ENCODE measurements around the gene PERCC1.

PERCC1 gene

DNA sequence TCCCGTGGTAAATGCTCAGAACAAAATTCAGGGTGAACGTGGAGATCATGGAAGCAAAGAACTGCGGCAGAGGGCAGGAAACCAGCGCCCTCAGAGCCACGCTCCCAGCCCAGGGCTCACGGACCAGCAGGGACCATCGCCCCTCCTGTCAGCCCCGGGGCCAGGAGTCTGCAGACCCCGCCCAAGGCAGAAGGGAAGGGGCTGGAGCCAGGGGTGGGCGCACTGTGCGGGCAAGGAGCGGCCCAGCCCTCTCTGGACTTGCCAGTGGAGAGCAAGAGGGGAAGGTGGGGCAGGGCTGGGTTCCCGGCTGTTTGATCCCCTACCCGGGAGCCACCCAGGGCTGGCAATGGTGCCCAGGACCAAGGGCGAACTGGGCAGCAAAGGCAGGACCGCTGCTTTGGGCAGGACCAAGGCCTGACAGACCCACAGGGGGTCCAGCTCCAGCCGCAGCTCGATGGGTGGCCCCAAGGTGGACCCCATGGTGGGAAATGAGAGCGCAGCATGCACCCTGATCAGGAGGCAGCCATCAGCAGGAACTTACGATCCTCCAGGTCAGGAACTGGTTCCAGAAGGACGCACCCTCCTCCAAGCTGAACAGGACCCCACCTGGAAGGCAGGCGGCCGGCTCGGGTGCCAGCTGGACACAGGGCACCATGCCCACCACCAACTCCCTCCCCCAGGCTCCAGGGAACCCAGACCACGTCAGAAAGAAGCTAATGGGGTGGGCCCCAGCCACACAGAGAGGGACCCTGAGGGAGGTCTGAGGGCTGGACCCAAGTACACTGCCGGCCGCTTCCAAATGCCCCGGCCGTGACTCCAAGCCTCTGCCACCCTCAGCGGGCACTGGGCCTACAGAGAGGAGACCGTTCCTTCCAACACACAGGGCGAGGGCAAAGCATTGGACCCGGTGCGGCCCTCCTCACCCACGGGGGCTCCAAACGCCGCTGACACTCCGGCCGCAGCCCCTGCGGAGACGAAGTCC, 24.6 kb downstream of the PERCC1 start:
- H3K27me3 Mint-ChIP-seq, result no peaks in the 10 kb centered on the region
- DNase-seq, result no peak
- H3K27ac Mint-ChIP-seq, result no peak overlapping the region
- H3K4me1 Mint-ChIP-seq (ENCODE audit: low read depth in 2 of 2), result peaks cover 0 to 3% of the 10 kb centered on the region in 2 donors
- no peak for ATAC-seq (replicated peaks)
- H3K4me3 Mint-ChIP-seq, result no peak overlapping the region
- peaks cover 33% of the 10 kb centered on the region for H3K36me3 Mint-ChIP-seq (ENCODE audit: insufficient read depth)
- H3K9me3 Mint-ChIP-seq, result no peaks in the 10 kb centered on the region

DNA sequence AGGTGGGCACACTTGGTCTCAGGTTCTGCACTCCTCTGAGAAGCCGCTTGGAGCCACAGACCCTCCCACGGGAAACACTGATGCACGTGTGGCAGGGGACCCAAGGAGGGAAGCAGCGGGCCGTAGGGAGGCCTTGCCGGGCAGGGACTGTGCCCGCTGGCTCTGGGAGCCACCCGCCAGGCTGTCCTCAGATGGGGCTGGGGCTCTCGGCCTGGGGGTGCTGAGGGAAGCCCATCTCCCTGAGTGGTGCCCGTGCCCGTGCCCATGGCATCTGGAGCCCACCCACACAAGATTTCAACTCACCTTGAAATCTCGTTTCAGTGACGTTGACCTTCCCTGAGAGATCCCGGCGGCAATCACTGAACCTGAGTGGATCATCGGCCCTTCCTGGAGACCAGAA, 26.1 kb downstream of the PERCC1 start:
- Mint-ChIP-seq H3K4me1 (ENCODE audit: low read depth in 2 of 2) (no peaks in the 10 kb centered on the region), H3K36me3 (ENCODE audit: insufficient read depth) (peaks cover 30% of the 10 kb centered on the region), H3K27ac (no peak overlapping the region), H3K27me3 (no peaks in the 10 kb centered on the region), H3K4me3 (no peak overlapping the region), H3K9me3 (no peaks in the 10 kb centered on the region)
- ATAC-seq (replicated peaks), result no peak
- no peak for DNase-seq

DNA sequence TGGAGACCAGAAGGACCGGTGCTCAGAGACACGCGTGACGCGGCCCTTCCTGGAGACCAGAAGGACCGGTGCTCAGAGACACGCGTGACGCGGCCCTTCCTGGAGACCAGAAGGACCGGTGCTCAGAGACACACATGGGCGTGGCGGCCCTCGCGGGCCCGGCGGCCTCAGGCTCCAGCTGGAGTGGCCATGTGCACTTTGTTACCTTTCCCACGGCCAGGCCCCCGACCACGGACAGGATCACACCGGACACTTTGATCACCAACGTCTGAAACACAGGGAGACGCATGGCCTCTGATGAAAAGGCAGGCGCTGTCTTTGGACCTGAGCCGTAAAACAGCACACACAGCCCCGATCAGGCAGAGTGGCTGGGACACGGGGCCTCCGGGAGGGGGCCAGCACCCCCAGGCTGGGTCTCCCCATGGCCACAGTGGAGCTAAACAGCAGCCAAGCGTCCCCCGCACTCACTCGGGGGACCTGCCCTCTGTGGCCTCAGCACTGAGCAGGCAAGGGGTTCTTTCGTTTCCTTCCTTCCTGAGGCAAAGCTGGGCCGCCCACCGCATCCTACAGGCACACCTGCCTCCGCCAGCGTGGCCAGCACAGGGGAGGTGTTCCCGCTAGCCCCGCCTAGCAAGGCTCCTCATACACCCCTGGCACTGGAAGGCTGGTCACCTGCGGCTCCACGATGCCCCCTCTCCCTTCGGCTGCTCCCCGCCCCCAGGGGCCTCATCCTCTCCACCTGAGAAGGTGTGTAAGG, 26.8 kb downstream of the PERCC1 start:
- H3K4me3 Mint-ChIP-seq, result no peak overlapping the region
- no peak overlapping the region for H3K27ac Mint-ChIP-seq
- H3K36me3 Mint-ChIP-seq (ENCODE audit: insufficient read depth), result peaks cover 28% of the 10 kb centered on the region
- H3K9me3 Mint-ChIP-seq, result no peaks in the 10 kb centered on the region
- no peak for ATAC-seq (replicated peaks)
- no peaks in the 10 kb centered on the region for H3K4me1 Mint-ChIP-seq (ENCODE audit: low read depth in 2 of 2)
- H3K27me3 Mint-ChIP-seq, result no peaks in the 10 kb centered on the region
- no peak for DNase-seq

DNA sequence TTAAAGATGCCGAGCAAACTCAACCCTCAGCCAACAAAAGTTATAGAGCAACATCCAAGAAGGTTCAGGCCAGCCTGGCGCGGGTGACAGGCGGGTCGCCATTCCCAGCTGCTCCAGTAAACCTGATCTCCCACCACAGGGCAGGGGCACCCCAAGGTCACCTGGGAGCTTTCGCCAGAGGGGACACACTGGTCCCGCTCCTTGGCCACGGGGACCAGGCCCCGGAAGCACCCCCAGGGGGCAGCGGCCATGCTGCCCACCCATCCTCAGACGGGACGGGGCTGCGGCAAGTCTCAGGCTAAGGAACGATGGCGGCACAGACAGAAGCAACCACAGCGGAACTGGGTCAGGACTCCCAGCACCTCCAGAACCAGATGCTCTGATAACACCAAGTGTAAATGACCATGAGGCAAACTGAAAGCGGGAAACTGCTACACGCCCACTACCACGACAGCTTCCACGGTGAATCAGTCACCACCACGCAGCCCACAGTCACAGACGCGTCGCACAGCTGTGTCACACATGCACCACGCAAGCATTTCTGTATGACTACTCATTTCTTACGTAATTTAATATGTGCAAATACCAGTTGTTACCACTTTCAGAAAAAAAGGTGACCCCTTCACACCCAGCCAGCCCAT, 27.6 kb downstream of the PERCC1 start:
- Mint-ChIP-seq H3K9me3 (no peaks in the 10 kb centered on the region), H3K36me3 (ENCODE audit: insufficient read depth) (peaks cover 26% of the 10 kb centered on the region), H3K27me3 (no peaks in the 10 kb centered on the region), H3K27ac (peak overlapping the region in 1 of 2 donors; percentile 80), H3K4me1 (ENCODE audit: low read depth in 2 of 2) (no peaks in the 10 kb centered on the region), H3K4me3 (no peak overlapping the region)
- ATAC-seq (replicated peaks) (peak; percentile 44), DNase-seq (no peak)

DNA sequence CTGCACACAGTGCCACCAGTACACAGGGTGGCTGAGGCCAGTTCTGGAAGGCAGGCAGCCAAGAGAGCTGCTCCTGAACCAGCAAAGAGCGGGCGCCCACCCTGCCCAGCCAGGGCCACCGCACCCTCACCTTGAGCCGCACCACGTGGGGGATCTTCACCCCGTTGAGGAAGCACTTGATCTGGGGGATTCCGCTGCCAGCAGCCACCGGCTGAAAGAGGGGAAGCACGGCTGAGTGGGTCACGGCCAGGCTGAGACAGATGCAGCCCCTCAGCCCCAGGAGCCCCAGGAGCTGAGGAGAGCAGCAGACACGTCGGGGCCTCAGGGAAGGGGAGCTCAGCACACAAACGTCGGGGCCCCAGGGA, 28.1 kb downstream of the PERCC1 start:
- Mint-ChIP-seq H3K9me3 (no peaks in the 10 kb centered on the region), H3K4me3 (no peak overlapping the region), H3K27me3 (no peaks in the 10 kb centered on the region), H3K36me3 (ENCODE audit: insufficient read depth) (peaks cover 31% of the 10 kb centered on the region), H3K4me1 (ENCODE audit: low read depth in 2 of 2) (no peaks in the 10 kb centered on the region), H3K27ac (peak overlapping the region; percentile 77 to 80)
- DNase-seq (no peak), ATAC-seq (replicated peaks) (peak; percentile 54)

DNA sequence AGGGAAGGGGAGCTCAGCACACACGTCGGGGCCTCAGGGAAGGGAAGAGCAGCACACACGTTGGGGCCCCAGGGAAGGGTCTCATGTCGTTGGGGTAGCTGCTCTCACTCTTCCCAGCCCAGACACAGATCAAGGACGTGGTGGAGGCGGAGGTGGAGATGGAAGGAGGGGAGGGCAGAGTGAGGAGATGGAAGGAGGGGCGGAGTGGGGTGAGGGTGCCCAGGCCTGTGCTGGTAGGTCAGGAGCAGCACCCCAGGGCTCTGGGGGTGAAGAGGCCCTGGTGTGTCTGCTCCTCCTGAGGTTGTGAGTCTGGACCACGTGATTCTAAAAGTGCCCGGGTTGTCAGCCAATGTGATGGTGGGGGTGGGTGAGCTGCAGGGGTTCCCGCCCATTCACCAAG, 29.1 kb downstream of the PERCC1 start:
- no peak for DNase-seq
- ATAC-seq (replicated peaks), result no peak
- no peak overlapping the region for H3K27ac Mint-ChIP-seq
- H3K36me3 Mint-ChIP-seq (ENCODE audit: insufficient read depth), result peaks cover 32% of the 10 kb centered on the region
- H3K4me3 Mint-ChIP-seq, result no peak overlapping the region
- no peaks in the 10 kb centered on the region for H3K4me1 Mint-ChIP-seq (ENCODE audit: low read depth in 2 of 2)
- H3K27me3 Mint-ChIP-seq, result no peaks in the 10 kb centered on the region
- no peaks in the 10 kb centered on the region for H3K9me3 Mint-ChIP-seq

DNA sequence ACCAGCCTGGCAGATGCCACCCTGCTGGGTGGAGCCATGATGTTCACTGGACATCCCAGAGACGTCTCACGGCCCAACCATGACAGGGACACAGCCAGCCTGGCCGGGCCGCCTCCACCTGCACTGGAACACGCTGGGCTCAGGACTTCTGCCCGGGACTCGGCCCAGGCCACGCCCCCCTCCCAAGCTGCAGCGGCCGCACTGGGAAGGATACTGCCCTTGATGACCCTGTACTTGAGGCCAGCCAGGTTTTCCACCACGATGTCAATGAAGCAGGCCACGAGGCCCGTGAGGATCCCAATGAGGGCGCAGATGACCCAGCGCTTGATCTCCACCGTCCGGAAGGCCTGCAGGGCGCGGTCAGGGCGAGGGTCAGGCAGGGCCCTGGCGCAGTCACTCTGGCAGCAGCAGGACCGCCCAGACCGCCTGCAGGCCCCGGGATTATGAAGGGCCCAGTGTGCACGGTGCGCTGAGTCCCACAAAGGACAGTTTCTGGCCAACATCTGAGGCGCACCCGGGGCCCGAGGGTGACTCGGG, 29.8 kb downstream of the PERCC1 start:
- Mint-ChIP-seq H3K27me3 (no peaks in the 10 kb centered on the region), H3K27ac (no peak overlapping the region), H3K4me3 (no peak overlapping the region), H3K36me3 (ENCODE audit: insufficient read depth) (peaks cover 32% of the 10 kb centered on the region), H3K9me3 (no peaks in the 10 kb centered on the region), H3K4me1 (ENCODE audit: low read depth in 2 of 2) (peaks cover 0 to 1% of the 10 kb centered on the region in 2 donors)
- no peak for ATAC-seq (replicated peaks)
- no peak for DNase-seq

DNA sequence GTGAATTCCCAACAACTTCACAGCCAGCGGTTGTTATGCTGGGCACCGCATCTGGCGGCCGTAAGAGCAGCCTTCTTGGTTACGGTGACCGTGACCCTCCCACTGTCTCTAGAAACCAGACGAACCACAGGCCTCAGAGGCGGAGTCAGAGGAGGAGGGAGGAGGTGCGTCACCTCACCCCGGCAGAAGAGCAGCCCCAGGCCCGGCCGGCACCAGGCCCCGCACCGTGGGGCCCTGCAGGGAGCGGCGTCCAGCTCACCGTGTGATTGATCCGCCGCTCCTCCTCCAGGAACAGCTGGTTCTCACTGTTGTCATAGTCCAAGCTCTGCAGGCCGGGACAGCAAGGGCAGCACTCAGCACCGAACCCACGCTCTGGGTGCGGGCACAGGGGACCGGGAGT, 30.3 kb downstream of the PERCC1 start:
- H3K4me3 Mint-ChIP-seq, result no peak overlapping the region
- H3K36me3 Mint-ChIP-seq (ENCODE audit: insufficient read depth), result peaks cover 32% of the 10 kb centered on the region
- H3K27me3 Mint-ChIP-seq, result no peaks in the 10 kb centered on the region
- H3K9me3 Mint-ChIP-seq, result no peaks in the 10 kb centered on the region
- peaks cover 0 to 1% of the 10 kb centered on the region in 2 donors for H3K4me1 Mint-ChIP-seq (ENCODE audit: low read depth in 2 of 2)
- DNase-seq, result no peak
- ATAC-seq (replicated peaks), result no peak
- no peak overlapping the region for H3K27ac Mint-ChIP-seq

DNA sequence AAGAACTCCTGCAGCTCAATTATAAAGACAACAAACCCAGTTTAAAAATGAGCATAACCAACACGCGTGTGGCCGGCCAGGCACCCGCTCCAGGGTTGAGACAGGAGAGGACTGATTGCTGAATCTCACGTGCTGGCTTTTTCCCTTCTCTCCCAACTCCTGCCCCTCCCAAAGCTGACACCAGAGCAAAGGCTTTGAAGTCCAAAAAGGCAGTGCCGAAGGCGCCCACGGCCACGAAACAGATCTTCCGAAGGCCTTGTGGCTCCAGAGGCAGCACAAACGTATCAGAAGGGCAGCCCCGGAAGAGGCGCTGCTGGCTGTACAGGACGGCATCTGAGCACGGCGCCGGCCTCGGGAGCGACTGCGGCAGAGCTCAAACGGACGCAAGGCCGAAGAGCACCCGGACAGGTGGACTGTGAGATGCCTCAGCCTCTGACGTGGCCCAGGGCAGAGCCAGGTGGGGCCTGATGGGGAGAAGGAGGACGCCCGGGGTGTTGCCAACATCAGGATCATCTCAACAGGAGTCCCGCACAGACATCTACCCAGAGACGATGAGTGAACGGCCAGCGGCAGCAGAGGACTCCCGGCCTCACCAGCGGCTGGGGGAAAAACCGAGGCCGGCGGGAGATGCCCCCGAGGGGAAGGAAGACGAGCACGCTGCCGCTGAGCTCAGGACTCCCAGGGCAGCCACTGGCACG, 33.5 kb downstream of the PERCC1 start:
- Mint-ChIP-seq H3K27me3 (no peaks in the 10 kb centered on the region), H3K9me3 (no peaks in the 10 kb centered on the region), H3K4me1 (ENCODE audit: low read depth in 2 of 2) (peaks cover 0 to 10% of the 10 kb centered on the region in 2 donors), H3K36me3 (ENCODE audit: insufficient read depth) (peaks cover 25% of the 10 kb centered on the region), H3K4me3 (no peak overlapping the region), H3K27ac (no peak overlapping the region)
- ATAC-seq (replicated peaks) (no peak), DNase-seq (no peak)

DNA sequence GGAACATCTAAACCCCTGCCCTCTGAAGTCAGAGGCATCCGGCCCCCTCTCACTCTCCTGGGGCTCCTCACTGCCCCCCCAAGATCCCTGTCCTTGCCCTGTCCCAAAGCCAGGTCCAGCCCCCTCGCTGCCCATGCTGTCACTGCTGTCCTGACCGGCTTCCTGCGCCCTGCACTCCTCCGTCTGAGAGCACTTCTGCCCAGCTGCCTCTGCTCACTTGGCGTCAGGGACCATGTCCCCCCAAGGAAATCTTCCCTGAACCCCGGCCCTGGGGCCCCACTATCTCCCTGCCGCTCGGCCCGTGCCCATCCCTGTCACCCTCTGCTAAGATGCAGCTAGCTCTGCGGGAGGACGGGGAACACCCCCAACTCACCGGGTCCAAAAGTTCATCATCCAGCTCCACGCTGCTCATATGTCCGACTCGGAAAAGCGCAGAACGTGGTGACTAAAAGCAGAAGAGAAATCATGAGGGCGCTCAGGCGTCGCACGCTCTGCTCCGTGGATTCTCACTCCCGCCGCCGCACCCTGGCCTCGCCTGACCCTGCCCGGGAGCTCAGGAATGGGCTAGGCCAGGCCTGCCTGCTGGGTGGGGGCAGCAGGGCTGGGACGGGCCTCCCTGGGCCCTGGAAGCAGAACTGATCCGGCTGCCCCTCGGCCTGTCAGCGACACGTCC, 34.2 kb downstream of the PERCC1 start:
- no peaks in the 10 kb centered on the region for H3K9me3 Mint-ChIP-seq
- peaks cover 0 to 15% of the 10 kb centered on the region in 2 donors for H3K4me1 Mint-ChIP-seq (ENCODE audit: low read depth in 2 of 2)
- no peak overlapping the region for H3K4me3 Mint-ChIP-seq
- H3K27ac Mint-ChIP-seq, result no peak overlapping the region
- DNase-seq (no peak), ATAC-seq (replicated peaks) (no peak)
- peaks cover 27% of the 10 kb centered on the region for H3K36me3 Mint-ChIP-seq (ENCODE audit: insufficient read depth)
- no peaks in the 10 kb centered on the region for H3K27me3 Mint-ChIP-seq

DNA sequence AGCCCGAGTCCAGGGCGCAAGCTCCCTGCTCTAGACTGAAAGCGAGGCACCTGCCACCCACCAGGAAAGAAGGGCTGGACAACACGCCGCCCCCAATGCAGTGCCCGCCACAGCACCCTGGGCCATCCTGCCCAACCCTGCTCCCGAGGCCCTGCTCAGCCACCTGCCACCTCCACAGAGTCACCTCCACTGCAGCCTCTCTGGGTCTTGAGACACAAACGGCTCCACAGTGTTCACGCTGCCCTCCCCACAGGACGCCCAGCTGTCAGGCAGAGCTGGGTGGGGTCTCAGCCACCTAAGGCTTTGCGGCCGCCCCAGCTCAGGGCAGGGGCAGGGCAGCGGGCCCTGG, 34.7 kb downstream of the PERCC1 start:
- DNase-seq, result no peak
- no peak for ATAC-seq (replicated peaks)
- peaks cover 0 to 18% of the 10 kb centered on the region in 2 donors for H3K4me1 Mint-ChIP-seq (ENCODE audit: low read depth in 2 of 2)
- H3K9me3 Mint-ChIP-seq, result no peaks in the 10 kb centered on the region
- H3K27me3 Mint-ChIP-seq, result no peaks in the 10 kb centered on the region
- no peak overlapping the region for H3K27ac Mint-ChIP-seq
- H3K36me3 Mint-ChIP-seq (ENCODE audit: insufficient read depth), result peaks cover 27% of the 10 kb centered on the region
- H3K4me3 Mint-ChIP-seq, result no peak overlapping the region

DNA sequence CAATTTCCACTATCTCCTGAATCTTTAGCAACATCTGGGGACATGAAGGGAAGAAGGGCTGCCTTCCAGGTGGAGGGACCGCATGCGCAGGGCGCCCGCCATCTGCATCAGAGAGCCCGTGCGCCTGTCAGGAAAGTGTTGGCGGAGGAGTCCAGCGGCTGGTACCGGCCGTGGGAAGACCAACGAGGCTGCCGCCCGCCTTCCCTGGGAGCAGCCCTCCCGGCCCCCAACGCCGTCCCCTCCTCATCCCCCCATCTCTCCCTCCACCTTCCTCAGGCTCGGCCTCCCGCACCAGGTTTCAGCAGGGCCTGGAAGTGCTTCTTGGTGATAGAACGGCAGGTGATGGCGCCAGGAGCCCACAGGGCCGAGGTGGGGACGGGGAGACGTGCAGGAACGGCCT, 35.2 kb downstream of the PERCC1 start:
- Mint-ChIP-seq H3K9me3 (no peaks in the 10 kb centered on the region), H3K36me3 (ENCODE audit: insufficient read depth) (peaks cover 25% of the 10 kb centered on the region), H3K4me3 (no peak overlapping the region), H3K27ac (peak overlapping the region in 1 of 2 donors; percentile 23), H3K27me3 (no peaks in the 10 kb centered on the region), H3K4me1 (ENCODE audit: low read depth in 2 of 2) (peaks cover 4 to 23% of the 10 kb centered on the region in 2 donors)
- no peak for DNase-seq
- no peak for ATAC-seq (replicated peaks)
